A549 (cell line): ENCODE results near the gene VENTX. TPM values are rescaled to one million over a fixed set of nuclear protein-coding genes. Genes with fewer than 3 reads are reported as not detected.

Experiments used
- ATAC-seq, 2 experiments: fragments of 200-7000 bp in 1 of 2; fragments of >200 bp in 1 of 2; cut with Nextera tagmentation in 1 of 2; cut with Tn5 transposase in 1 of 2; 3 replicates each; pipeline versions ENCODE4 v1.8.0 to v1.9.1; 2018 to 2020; ENCODE audit warnings: mild to moderate bottlenecking in 1 of 2, moderate library complexity in 1 of 2
- CTCF ChIA-PET: fragments of 300-600 bp; sonication (Branson Sonifier 250); formaldehyde crosslinking; extraction: SDS; loops from one replicate; lab custom pipeline; 2021; ENCODE audit warnings: antibody characterized with exemption, inconsistent platforms; lab: Yijun Ruan, JAX
- POLR2A ChIA-PET: fragments of 350-600 bp; formaldehyde crosslinking; extraction: SDS; loops from one replicate; lab custom pipeline; 2021; ENCODE audit warnings: antibody characterized with exemption, inconsistent platforms; lab: Yijun Ruan, JAX
- DNase-seq, 2 experiments: peaks; one replicate each; pipeline versions ENCODE4 v3.0.0 to v3.0.0-alpha.2; 2011 to 2016; ENCODE audit warnings: low read depth in 1 of 2, low spot score in 1 of 2
- FAIRE-seq: peaks from 2 replicates; lab custom pipeline; 2011; peaks lifted over from hg19 to GRCh38; lab: Jason Lieb, UNC
- H3K27ac ChIP-seq, 2 experiments: fragments of >200 bp; sonication (Bioruptor Twin); formaldehyde crosslinking; 3 replicates each; pipeline ENCODE4 v1.5.1; 2016 to 2017
- H3K4me1 ChIP-seq: fragments of >200 bp; sonication (Bioruptor Twin); formaldehyde crosslinking; 3 replicates; pipeline ENCODE4 v1.6.1; 2016
- H3K4me2 ChIP-seq: fragments of >200 bp; sonication (Bioruptor Twin); formaldehyde crosslinking; 3 replicates; pipeline ENCODE4 v1.6.1; 2016
- H3K4me3 ChIP-seq: fragments of >200 bp; sonication (Bioruptor Twin); formaldehyde crosslinking; 3 replicates; pipeline ENCODE4 v1.5.1; 2016
- H3K9me3 ChIP-seq: fragments of >200 bp; sonication (Bioruptor Twin); formaldehyde crosslinking; 3 replicates; pipeline ENCODE4 v1.6.1; 2016
- BHLHE40 ChIP-seq: IDR thresholded peaks from 2 replicates; pipeline ENCODE4 v1.6.1; 2012; ENCODE audit warnings: low read depth, low read length, inconsistent platforms
- CBX2 ChIP-seq: fragments of 200-600 bp; sonication (generic); IDR thresholded peaks from 2 replicates; pipeline ENCODE4 v1.6.1; 2016; ENCODE audit warnings: low read depth, mild to moderate bottlenecking, borderline replicate concordance
- CHD2 ChIP-seq: fragments of 150-350 bp; IDR thresholded peaks from 2 replicates; pipeline ENCODE4 v1.6.1; 2014; ENCODE audit warnings: low read length; ENCODE audit not compliant: partially characterized antibody
- CHD4 ChIP-seq: fragments of 200-600 bp; sonication (generic); IDR thresholded peaks from 2 replicates; pipeline ENCODE4 v1.6.1; 2016; ENCODE audit warnings: antibody characterized with exemption, mild to moderate bottlenecking, borderline replicate concordance
- EHF ChIP-seq: fragments of 250-450 bp; sonication (Bioruptor Pico); IDR thresholded peaks from 2 replicates; pipeline ENCODE4 v1.5.0; 2020; ENCODE audit warnings: mild to moderate bottlenecking
- ESRRA ChIP-seq: fragments of 150-350 bp; IDR thresholded peaks from 2 replicates; pipeline ENCODE4 v1.6.1; 2014; ENCODE audit warnings: mild to moderate bottlenecking, low read length, borderline replicate concordance
- FOSL2 ChIP-seq, 2 experiments: fragments of 450-650 bp in 1 of 2; fragments of >200 bp in 1 of 2; sonication (Bioruptor Twin) in 1 of 2; formaldehyde crosslinking; IDR thresholded peaks; 2 replicates each; pipeline versions ENCODE4 v1.5.0 to v1.6.1; 2016 to 2020; ENCODE audit warnings: mild to moderate bottlenecking in 1 of 2, moderate library complexity in 1 of 2
- FOXS1 ChIP-seq: fragments of 250-450 bp; sonication (Bioruptor Pico); IDR thresholded peaks from 2 replicates; pipeline ENCODE4 v1.5.0; 2020; ENCODE audit warnings: mild to moderate bottlenecking, moderate library complexity
- HOXB5 ChIP-seq: fragments of 250-450 bp; sonication (Bioruptor Pico); IDR thresholded peaks from 2 replicates; pipeline ENCODE4 v1.5.0; 2020; ENCODE audit warnings: mild to moderate bottlenecking, moderate library complexity
- KDM1A ChIP-seq: fragments of 200-600 bp; sonication (generic); IDR thresholded peaks from 2 replicates; pipeline ENCODE4 v1.6.1; 2016; ENCODE audit warnings: low read depth, mild to moderate bottlenecking
- KDM5A ChIP-seq: fragments of 200-600 bp; sonication (generic); IDR thresholded peaks from 2 replicates; pipeline ENCODE4 v1.6.1; 2016; ENCODE audit warnings: antibody characterized with exemption, mild to moderate bottlenecking
- MAFK ChIP-seq: fragments of 450-650 bp; IDR thresholded peaks from 2 replicates; pipeline ENCODE4 v1.6.1; 2014; ENCODE audit not compliant: partially characterized antibody
- MAZ ChIP-seq: fragments of 150-350 bp; IDR thresholded peaks from 2 replicates; pipeline ENCODE4 v1.6.1; 2014; ENCODE audit warnings: antibody characterized with exemption, low read depth, low read length, borderline replicate concordance
- POLR2A ChIP-seq: IDR thresholded peaks from 2 replicates; pipeline ENCODE4 v1.6.1; 2012; ENCODE audit warnings: mild to moderate bottlenecking, low read length
- REST ChIP-seq: fragments of 200-600 bp; sonication (generic); IDR thresholded peaks from 2 replicates; pipeline ENCODE4 v1.6.1; 2016; ENCODE audit warnings: antibody characterized with exemption, mild to moderate bottlenecking, moderate library complexity
- SMC3 ChIP-seq: fragments of >200 bp; sonication (Bioruptor Twin); formaldehyde crosslinking; IDR thresholded peaks from 3 replicates; pipeline ENCODE4 v1.6.1; 2018; ENCODE audit warnings: inconsistent platforms
- SREBF2 ChIP-seq: fragments of 450-650 bp; IDR thresholded peaks from 2 replicates; pipeline ENCODE4 v1.6.1; 2014; ENCODE audit warnings: mild to moderate bottlenecking, moderate library complexity
- USF2 ChIP-seq: fragments of 450-650 bp; IDR thresholded peaks from 2 replicates; pipeline ENCODE4 v1.6.1; 2014; ENCODE audit warnings: antibody characterized with exemption
- ZC3H11A ChIP-seq: fragments of 450-650 bp; IDR thresholded peaks from 2 replicates; pipeline ENCODE4 v1.6.1; 2014; ENCODE audit warnings: antibody characterized with exemption, mild to moderate bottlenecking
- ZFP36 ChIP-seq: fragments of 450-650 bp; IDR thresholded peaks from 2 replicates; pipeline ENCODE4 v1.6.1; 2014; ENCODE audit warnings: borderline replicate concordance; ENCODE audit not compliant: partially characterized antibody
- ZNF302 ChIP-seq: fragments of 250-450 bp; sonication (Bioruptor Pico); IDR thresholded peaks from 2 replicates; pipeline ENCODE4 v1.9.0; 2021; ENCODE audit warnings: inconsistent platforms, mild to moderate bottlenecking, moderate library complexity
- ZSCAN20 ChIP-seq: fragments of 250-450 bp; sonication (Bioruptor Pico); IDR thresholded peaks from 2 replicates; pipeline ENCODE4 v1.8.0; 2022; ENCODE audit warnings: mild to moderate bottlenecking, moderate library complexity
- WGBS: methylation state at CpG from one replicate; pipeline ENCODE4 v1.1.6; 2017; ENCODE audit errors: missing lambda C conversion rate; 5-methylcytosine and 5-hydroxymethylcytosine counted together
- polyA plus RNA-seq, 4 experiments: library from polyadenylated mRNA; depleted of rRNA in 3 of 4; stranded (reverse); fragments of >200 nt; fragmentation: RNase III in 1 of 4; extraction: RNeasy Plus Mini Kit Qiagen cat#74134 plus additional on column Dnase treatment in 1 of 4; gene quantifications; 2 replicates in 3 of 4; 3 replicates in 1 of 4; pipeline ENCODE4 v1.2.3, GENCODE V29; 2011 to 2017
- TF ChIP-seq, protein P1 (sequence below): IDR thresholded peaks from 2 replicates; pipeline ENCODE4 v1.6.1; 2012
- TF ChIP-seq, protein P2 (sequence below): IDR thresholded peaks from 2 replicates; pipeline ENCODE4 v1.6.1; 2012
- TF ChIP-seq, protein P3 (sequence below): IDR thresholded peaks from 2 replicates; pipeline ENCODE4 v1.6.1; 2012; ENCODE audit warnings: low read depth, borderline replicate concordance
- TF ChIP-seq, protein P4 (sequence below): fragments of 150-350 bp; IDR thresholded peaks from 2 replicates; pipeline ENCODE4 v1.6.1; 2014; ENCODE audit warnings: low read depth, mild to moderate bottlenecking, low read length

Gene VENTX
- polyA plus RNA-seq, 2 of the 4 experiments (the other 2 are of a cell fraction): not detected

GRCh38 chr10:133275684-133276092 is 38.0 kb downstream of the VENTX start (continued):
- TF ChIP-seq, protein P1, sequence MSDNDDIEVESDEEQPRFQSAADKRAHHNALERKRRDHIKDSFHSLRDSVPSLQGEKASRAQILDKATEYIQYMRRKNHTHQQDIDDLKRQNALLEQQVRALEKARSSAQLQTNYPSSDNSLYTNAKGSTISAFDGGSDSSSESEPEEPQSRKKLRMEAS: no peak
- TF ChIP-seq, all 56 proteins: peak for 0

- TF ChIP-seq ZNF302 (CRISPR knock-in tag): no peak
- TF ChIP-seq FOXS1 (CRISPR knock-in tag): no peak
- no peak for TF ChIP-seq ESRRA
- TF ChIP-seq, protein P1: no peak
- TF ChIP-seq HOXB5 (CRISPR knock-in tag): no peak
- TF ChIP-seq CBX2: no peak
- TF ChIP-seq, protein P2, sequence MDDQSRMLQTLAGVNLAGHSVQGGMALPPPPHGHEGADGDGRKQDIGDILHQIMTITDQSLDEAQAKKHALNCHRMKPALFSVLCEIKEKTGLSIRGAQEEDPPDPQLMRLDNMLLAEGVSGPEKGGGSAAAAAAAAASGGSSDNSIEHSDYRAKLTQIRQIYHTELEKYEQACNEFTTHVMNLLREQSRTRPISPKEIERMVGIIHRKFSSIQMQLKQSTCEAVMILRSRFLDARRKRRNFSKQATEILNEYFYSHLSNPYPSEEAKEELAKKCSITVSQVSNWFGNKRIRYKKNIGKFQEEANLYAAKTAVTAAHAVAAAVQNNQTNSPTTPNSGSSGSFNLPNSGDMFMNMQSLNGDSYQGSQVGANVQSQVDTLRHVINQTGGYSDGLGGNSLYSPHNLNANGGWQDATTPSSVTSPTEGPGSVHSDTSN: no peak
- TF ChIP-seq, protein P3, sequence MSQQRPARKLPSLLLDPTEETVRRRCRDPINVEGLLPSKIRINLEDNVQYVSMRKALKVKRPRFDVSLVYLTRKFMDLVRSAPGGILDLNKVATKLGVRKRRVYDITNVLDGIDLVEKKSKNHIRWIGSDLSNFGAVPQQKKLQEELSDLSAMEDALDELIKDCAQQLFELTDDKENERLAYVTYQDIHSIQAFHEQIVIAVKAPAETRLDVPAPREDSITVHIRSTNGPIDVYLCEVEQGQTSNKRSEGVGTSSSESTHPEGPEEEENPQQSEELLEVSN: no peak
- TF ChIP-seq, protein P4, sequence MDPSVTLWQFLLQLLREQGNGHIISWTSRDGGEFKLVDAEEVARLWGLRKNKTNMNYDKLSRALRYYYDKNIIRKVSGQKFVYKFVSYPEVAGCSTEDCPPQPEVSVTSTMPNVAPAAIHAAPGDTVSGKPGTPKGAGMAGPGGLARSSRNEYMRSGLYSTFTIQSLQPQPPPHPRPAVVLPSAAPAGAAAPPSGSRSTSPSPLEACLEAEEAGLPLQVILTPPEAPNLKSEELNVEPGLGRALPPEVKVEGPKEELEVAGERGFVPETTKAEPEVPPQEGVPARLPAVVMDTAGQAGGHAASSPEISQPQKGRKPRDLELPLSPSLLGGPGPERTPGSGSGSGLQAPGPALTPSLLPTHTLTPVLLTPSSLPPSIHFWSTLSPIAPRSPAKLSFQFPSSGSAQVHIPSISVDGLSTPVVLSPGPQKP: no peak
- no peak for TF ChIP-seq SMC3
- TF ChIP-seq MAZ: no peak
- no peak for TF ChIP-seq KDM1A
- TF ChIP-seq, all 56 proteins: peak for 0
- no peak overlapping the region for H3K4me3 ChIP-seq
- ChIA-PET POLR2A (no interaction called here), CTCF (interaction anchor here (1.1 to 4.3 kb wide), 3 partner anchors 9 to 32 kb away, joined by 4 to 21 read pairs (median 4); no protein-coding TSS in a partner anchor)
- no peak for DNase-seq
- no peak for FAIRE-seq
- WGBS: 89% methylated on average over 5 of the region's 6 CpGs
- no peaks in the 10 kb centered on the region for H3K9me3 ChIP-seq
- peaks cover 4% of the 10 kb centered on the region; the same call in 1 of the 3 replicates for H3K4me1 ChIP-seq
- H3K4me2 ChIP-seq: no peak overlapping the region
- no peak overlapping the region for H3K27ac ChIP-seq
- no peak for ATAC-seq
Observed at GRCh38 chr10:133276100-133276434, 38.4 kb downstream of the VENTX start.

DNA sequence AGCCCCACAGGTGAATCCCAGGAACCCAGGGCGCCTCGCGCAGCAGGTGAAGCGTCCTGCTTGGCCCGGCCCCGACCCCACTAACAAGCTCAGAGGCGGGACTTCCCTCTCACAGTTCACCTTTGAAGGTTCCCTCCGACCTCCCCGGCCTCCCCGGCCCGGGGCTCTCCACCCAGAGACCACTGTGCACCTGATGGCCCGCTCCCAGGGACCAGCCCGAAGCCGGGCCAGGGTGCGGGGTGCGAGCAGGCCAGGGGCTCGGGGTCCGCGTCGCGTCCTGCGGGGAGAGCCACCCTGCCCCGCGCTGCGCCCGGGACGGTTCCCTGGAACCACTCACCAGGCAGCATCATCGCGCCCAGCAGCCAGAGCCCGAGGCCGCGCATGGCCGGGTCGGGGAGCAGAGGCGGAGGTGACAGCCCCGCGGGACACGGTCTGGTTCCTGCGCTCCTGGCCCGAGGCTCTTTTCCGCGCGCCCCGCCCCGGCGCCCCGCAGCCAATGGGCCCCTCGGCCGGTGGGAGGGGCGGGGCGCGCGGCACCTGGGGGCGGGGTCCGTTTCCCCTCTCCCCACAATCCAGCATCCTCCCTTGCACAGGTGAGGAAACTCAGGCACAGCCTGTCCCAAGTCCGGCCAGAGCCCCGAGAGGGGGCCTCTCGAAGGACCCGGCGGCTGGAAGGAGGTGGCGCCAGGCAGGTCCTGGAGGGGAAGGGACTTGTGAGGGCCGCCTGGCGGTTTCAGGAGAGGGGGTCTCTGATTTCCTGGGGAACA is 39.0 kb downstream of the VENTX start, which contains the start of gene ADAM8:
Gene ADAM8, minus strand, starts transcription at position 434 of the 767 bp plus-strand sequence. Its CDS starts 51 bp downstream, at position 383.
- ATAC-seq (no peak), FAIRE-seq (no peak), DNase-seq (no peak)
- H3K27ac ChIP-seq: no peak within 1 kb of the TSS
- H3K4me3 ChIP-seq: no peak within 1 kb of the TSS
- ChIA-PET CTCF (interaction anchor here (0.7 to 4.3 kb wide), 5 partner anchors 9 to 474 kb away, joined by 3 to 21 read pairs (median 4); no protein-coding TSS in a partner anchor), POLR2A (no interaction called here)
- H3K4me1 ChIP-seq: peaks cover 4% of the 10 kb centered on the region; the same call in 1 of the 3 replicates
- no peaks in the 10 kb centered on the region for H3K9me3 ChIP-seq
- H3K4me2 ChIP-seq: no peak within 1 kb of the TSS
- WGBS: 87% methylated on average over 30 of the region's 63 CpGs
- no peak for TF ChIP-seq ZC3H11A
- TF ChIP-seq KDM5A: no peak
- TF ChIP-seq HOXB5 (CRISPR knock-in tag): no peak
- no peak for TF ChIP-seq SREBF2
- no peak for TF ChIP-seq CHD2
- TF ChIP-seq, protein P3: no peak
- no peak for TF ChIP-seq USF2
- no peak for TF ChIP-seq CHD4
- no peak for TF ChIP-seq ZSCAN20 (CRISPR knock-in tag)
- no peak for TF ChIP-seq REST
- TF ChIP-seq MAFK: no peak
- TF ChIP-seq ZFP36: no peak
- TF ChIP-seq BHLHE40: no peak
- TF ChIP-seq POLR2A: no peak
- TF ChIP-seq EHF: no peak
- TF ChIP-seq FOSL2 (IDR thresholded peaks at IDR 0.05): no peak
- TF ChIP-seq FOSL2 (CRISPR knock-in tag; IDR thresholded peaks at IDR 0.05): no peak
